Neutrophil (primary cell): ENCODE measurements around the gene CD79A.

Experiments
- H3K27ac ChIP-seq: fragments of 200-600 bp; sonication (generic); 2 replicates; pipeline ENCODE4 v1.5.1; 2016; ENCODE audit warnings: mild to moderate bottlenecking, moderate library complexity
- H3K27me3 ChIP-seq: fragments of 200-600 bp; sonication (generic); 2 replicates; pipeline ENCODE4 v1.6.0; 2016; ENCODE audit warnings: mild to moderate bottlenecking
- H3K36me3 ChIP-seq: fragments of 200-600 bp; sonication (generic); 2 replicates; pipeline ENCODE4 v1.5.1; 2017
- H3K4me1 ChIP-seq, 2 experiments: fragments of 200-600 bp in 1 of 2; sonication (generic) in 1 of 2; 1 replicate in 1 of 2; 2 replicates in 1 of 2; pipeline versions ENCODE4 v1.5.1 to v1.6.1; 2013 to 2016; ENCODE audit warnings: low read depth in 1 of 2, low read length in 1 of 2, mild to moderate bottlenecking in 1 of 2, moderate library complexity in 1 of 2; ENCODE audit not compliant: control insufficient read depth in 1 of 2, insufficient read depth in 1 of 2
- H3K4me3 ChIP-seq, 2 experiments: fragments of 200-600 bp in 1 of 2; sonication (generic) in 1 of 2; 1 replicate in 1 of 2; 2 replicates in 1 of 2; pipeline ENCODE4 v1.5.1; 2013 to 2016; ENCODE audit warnings: low read depth in 1 of 2, low read length in 1 of 2, mild to moderate bottlenecking in 1 of 2, moderate library complexity in 1 of 2
- H3K9me3 ChIP-seq: fragments of 200-600 bp; sonication (generic); 2 replicates; pipeline ENCODE4 v1.5.1; 2016
- CTCF ChIP-seq: fragments of 200-600 bp; sonication (generic); IDR thresholded peaks from 2 replicates; pipeline ENCODE4 v1.5.1; 2016; ENCODE audit warnings: antibody characterized with exemption

The CD79A gene

GRCh38 chr19:41889896-41890295, 12.8 kb downstream of the CD79A start:
- no peak for TF ChIP-seq CTCF
- no peaks in the 10 kb centered on the region for H3K9me3 ChIP-seq
- peaks cover 32% of the 10 kb centered on the region in 2 experiments for H3K4me1 ChIP-seq
- H3K4me3 ChIP-seq, result no peak overlapping the region
- peaks cover 85% of the 10 kb centered on the region for H3K36me3 ChIP-seq
- H3K27ac ChIP-seq, result no peak overlapping the region
- no peaks in the 10 kb centered on the region for H3K27me3 ChIP-seq

- Histone ChIP-seq H3K4me1 (peaks cover 21 to 22% of the 10 kb centered on the region in 2 experiments), H3K36me3 (peaks cover 85% of the 10 kb centered on the region), H3K27ac (no peak overlapping the region), H3K4me3 (no peak overlapping the region), H3K9me3 (peaks cover 7% of the 10 kb centered on the region), H3K27me3 (no peaks in the 10 kb centered on the region)
- TF ChIP-seq CTCF, result no peak
These were observed 13.9 kb downstream of the CD79A start for GRCh38 chr19:41890936-41891335.

GRCh38 chr19:41892173-41892902, 15.3 kb downstream of the CD79A start:
- Histone ChIP-seq H3K4me3 (no peak overlapping the region), H3K4me1 (peaks cover 7 to 8% of the 10 kb centered on the region in 2 experiments), H3K27ac (no peak overlapping the region), H3K27me3 (no peaks in the 10 kb centered on the region), H3K9me3 (peaks cover 7% of the 10 kb centered on the region), H3K36me3 (peaks cover 92% of the 10 kb centered on the region)
- TF ChIP-seq CTCF, result no peak

GRCh38 chr19:41893899-41894298, 16.8 kb downstream of the CD79A start:
- H3K4me3 ChIP-seq, result no peak overlapping the region
- no peak for TF ChIP-seq CTCF
- H3K27ac ChIP-seq, result no peak overlapping the region
- H3K4me1 ChIP-seq, result no peaks in the 10 kb centered on the region
- no peaks in the 10 kb centered on the region for H3K27me3 ChIP-seq
- peaks cover 7% of the 10 kb centered on the region for H3K9me3 ChIP-seq
- peaks cover 95% of the 10 kb centered on the region for H3K36me3 ChIP-seq

GRCh38 chr19:41894350-41894749, 17.3 kb downstream of the CD79A start:
- H3K36me3 ChIP-seq, result peaks cover 95% of the 10 kb centered on the region
- no peaks in the 10 kb centered on the region for H3K4me1 ChIP-seq
- no peaks in the 10 kb centered on the region for H3K27me3 ChIP-seq
- no peak overlapping the region for H3K4me3 ChIP-seq
- H3K9me3 ChIP-seq, result peaks cover 7% of the 10 kb centered on the region
- TF ChIP-seq CTCF, result no peak
- H3K27ac ChIP-seq, result no peak overlapping the region
